GDM1 (cell line): ENCODE results near the gene RXRG.
"Not testable (repeated sequence)": the region's sequence is repeated elsewhere in the genome, so short reads cannot be mapped to it uniquely, and the experiment has no call there.

Experiments
- DNase-seq: peaks from one replicate; lab custom pipeline; 2025; lab: John Stamatoyannopoulos, UW

The RXRG gene

DNA sequence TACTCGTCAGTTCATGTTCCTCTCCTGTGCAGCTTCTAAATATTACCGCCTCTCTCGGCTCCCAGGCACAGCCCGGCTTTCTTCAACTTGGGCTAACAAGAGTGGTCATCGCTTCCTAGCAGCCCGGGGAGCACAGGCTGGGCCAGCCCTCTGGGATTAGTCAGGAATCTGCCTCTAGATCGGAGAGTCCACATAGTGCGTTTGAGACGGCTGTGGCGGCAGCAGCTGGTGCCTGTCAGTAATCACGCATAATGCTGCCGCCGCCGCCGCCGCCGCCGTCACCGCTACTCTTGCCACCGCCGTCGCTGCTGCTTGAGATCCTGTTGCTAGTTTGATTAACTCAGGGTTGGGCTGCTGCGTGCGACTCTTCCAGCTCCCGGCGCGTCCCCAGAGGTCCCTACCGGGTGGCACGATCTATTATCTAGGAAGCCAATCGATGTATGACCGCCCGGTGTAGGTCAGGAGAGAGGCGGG lies at the start of gene RXRG:
TSS of gene RXRG (minus strand) at position 230 of the 474 bp plus-strand sequence. CDS start 233 bp downstream, outside the sequence.
- no peak for DNase-seq

GRCh38 chr1:165492845-165493373 lies 48.0 kb upstream of the RXRG start:
- no peak for DNase-seq

GRCh38 chr1:165490175-165490574 lies 45.2 kb upstream of the RXRG start:
- no peak for DNase-seq

DNA sequence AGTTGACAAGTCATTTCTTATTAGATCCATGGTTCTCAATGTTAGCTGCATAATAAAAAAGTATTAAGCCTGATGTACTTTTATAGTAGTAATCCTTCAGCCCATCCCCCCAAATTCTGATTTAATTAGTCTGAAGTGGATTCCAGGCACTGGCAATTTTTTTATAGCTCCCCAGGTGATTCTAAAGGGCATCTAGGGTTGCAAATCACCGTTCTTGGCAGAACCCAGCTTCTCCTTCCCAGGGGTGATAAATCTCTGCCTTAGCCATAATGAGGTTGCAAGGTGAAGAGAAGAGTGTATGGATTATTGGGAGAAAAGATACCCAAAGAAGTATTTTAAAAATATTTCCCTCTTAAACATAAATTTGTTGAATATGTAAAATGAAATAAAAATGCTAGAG lies 43.0 kb upstream of the RXRG start:
- DNase-seq = no peak

DNA sequence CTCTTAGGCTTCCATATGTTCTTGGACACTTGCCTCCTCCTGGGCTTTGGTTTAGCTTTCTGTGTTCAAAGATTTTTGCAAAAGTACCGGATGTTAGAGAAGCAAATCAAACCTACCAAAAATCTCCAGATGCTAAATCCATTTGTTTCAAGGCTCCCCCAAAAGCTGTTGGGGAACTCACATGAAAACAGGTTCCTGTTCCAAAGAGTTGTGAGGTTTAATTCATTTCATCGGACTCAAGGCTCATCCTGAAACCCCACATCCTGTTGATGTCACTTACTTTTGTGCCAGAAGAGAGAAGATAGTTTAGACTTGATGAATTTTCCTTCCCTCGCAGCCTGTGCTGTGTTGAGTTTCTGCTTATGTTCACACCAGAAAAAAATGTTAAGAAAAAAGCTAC lies 41.7 kb upstream of the RXRG start:
- DNase-seq = no peak

DNA sequence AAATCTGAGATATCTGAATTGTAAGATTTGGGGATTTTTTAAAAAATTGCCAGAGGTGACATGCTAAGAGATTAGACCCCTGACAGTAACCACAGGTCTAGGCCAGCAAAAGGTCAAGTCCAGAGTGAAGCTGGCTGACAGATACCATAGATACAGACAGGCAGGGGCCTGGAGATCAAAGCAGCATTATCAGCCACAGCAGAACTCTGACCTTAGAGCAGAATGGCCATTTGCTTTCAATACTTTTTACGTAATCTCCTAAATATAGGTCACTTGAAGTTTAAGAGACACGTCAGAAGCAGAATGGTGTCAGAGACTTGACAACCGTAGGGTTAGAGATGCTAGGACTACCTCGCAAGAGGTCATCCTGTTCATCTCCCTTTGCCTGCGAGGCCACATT lies 40.8 kb upstream of the RXRG start:
- no peak for DNase-seq

GRCh38 chr1:165484532-165484931 lies 39.6 kb upstream of the RXRG start:
- DNase-seq = no peak

GRCh38 chr1:165483412-165483811 lies 38.5 kb upstream of the RXRG start:
- no peak for DNase-seq

- DNase-seq = no peak
Observed at GRCh38 chr1:165481820-165482532, 37.0 kb upstream of the RXRG start.

- no peak for DNase-seq
Observed at GRCh38 chr1:165476776-165477175, 31.9 kb upstream of the RXRG start.

GRCh38 chr1:165474196-165474595 lies 29.3 kb upstream of the RXRG start:
- DNase-seq = no peak

- DNase-seq = no peak
Observed at GRCh38 chr1:165473081-165473480, 28.2 kb upstream of the RXRG start.

DNA sequence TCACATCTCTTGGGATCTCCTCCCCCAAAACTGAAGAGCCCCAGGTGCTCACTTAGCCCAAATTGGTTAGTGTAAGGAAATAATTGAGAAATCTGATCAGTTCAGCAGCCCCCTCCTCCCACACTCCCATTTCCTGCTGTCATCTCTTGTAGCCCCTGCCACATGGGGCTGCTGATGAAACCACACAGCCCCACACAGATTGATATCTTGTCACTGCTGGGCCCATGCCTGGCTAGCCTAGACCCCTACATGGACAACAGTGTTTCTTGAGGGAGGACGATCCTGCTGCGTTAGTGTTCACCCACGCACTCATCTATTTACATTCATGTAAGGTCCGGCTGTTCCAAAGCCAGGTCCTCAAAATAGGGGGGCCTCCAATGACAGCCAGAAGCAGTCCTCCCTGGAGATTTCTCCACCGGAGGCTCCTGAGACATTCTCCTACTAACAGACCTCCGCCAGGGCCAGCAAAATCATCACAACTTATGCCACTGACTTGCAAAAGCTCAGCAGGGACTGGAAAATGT lies 23.9 kb upstream of the RXRG start:
- no peak for DNase-seq

DNA sequence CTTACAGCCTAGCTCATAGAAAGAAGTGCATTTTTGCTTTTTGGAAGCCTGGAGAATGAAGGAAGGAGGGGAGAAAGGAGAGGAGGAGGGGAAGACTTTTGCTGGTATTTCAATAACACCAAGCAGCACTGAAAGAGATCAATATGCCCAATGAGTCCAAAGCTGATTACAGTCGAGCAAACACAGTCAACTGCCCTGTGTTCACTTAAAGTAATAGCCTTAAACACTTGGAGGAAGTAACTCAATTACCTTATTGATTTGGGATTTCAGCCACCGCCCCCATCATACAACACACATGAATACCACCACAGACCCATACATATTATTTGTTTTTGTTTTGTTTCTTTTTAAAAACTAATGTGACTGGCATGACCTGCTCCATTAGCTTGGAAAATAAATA lies 23.3 kb upstream of the RXRG start:
- DNase-seq = no peak

DNA sequence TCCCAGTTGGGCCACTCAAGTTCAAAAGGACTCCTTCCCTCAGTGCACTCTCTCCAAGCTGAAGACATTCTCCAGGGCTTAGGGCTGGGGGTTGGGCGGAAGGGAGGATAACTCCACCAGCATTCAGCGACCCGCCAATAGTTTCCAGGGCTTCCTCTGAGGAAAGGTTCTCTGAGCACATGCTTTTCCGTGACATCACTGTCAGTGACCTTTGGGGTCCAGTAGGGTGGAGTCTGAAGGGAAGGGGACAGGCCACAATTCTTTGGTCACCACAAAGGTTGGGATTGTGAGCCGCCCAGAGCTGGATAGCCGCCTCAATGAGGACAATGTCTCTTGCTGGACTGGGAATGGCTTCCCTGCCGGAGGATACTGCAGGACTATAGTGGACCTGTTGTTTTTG lies 22.8 kb upstream of the RXRG start:
- no peak for DNase-seq

GRCh38 chr1:165463978-165464377 lies 19.1 kb upstream of the RXRG start:
- DNase-seq = no peak

DNA sequence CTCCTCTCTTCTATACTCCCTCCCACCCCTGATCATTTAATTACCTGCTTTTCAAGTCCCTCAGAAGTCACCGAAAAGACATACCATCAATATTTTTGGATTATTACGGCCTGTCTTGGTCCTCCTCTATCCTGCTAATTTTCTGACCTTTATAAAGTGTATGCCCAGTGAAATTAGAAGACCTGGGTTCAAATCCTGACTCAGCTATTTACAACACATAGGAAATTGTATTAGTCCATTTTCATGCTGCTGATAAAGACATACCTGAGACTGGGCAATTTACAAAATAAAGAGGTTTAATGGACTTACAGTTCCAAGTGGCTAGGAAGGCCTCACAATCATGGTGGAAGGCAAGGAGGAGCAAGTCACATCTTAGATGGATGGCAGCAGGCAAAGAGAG lies 14.8 kb upstream of the RXRG start:
- DNase-seq = not testable (repeated sequence)

GRCh38 chr1:165456861-165457260 lies 11.9 kb upstream of the RXRG start:
- no peak for DNase-seq

DNA sequence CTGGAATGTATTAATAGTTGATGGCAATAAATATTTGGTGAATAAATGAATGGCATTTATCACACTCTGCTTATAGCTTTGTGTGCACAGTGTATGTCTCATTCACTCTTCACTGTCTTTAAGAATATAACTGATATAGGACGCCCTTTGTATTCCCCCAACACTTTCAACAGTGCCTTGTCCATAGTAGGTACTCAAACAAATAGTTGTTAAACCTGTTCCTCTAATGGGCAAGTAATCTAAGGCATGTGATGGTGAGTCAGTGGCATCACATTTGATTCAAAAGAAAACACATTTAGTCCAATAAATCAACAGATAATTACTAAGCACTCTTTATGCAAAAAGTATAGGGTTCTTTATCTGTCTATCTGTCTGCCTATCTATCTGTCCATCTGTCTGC lies 11.2 kb upstream of the RXRG start:
- DNase-seq = no peak

DNA sequence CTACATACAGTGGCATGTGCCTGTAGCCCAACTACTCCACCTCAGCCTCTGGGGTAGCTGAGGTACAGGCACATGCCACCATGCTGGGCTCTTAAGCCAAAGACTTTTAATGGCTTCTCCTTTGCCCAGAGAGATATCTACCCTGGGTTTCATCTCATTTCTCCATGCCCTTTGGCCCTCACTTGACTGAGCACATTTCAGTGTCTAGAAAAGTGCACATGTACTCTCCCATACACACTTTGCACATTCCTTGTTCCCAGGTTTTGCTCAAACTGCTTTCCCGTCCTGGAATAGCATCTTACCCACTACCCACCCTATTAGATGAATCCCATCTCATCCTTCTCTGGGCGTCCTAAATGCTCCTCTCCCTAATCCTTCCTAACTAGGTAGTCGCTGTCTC lies 10.2 kb upstream of the RXRG start:
- DNase-seq = no peak

GRCh38 chr1:165454091-165454610 lies 9.2 kb upstream of the RXRG start:
- DNase-seq = no peak

DNA sequence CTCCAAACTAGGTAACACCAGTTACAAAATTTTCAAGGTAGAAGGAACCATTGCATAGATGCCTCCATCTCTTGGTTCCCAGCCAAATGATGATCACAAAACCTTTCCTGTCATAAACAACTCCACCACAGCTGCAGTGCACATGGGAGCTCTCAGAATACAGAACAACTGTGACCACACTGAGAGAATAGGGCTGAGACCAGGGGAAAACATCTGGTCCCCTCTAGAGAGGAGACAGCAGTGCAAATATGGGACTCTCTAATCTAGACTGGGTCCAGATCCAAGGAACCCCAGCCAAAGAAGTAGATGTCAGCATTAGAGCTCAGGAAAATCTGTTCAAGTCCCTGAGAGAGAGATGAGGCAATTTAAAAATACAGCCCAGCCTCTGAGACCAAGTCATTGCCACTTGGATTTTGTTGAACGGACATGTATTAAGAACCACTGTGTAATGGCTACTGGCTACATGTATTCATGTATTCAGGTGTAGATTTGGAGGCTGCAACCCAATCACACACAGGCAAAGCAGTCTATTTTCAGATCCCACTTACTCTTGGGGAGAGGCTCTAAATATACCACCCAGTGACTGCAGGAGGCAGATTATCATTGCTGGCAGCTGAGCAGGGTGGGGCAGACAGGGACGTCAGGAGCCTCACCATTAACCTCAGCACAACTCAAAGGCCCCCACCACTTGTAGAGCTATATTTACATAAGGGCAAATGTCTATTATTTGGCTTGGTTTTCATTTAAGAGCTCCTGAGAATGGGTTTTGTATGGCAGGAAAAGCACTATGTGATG lies 7.6 kb upstream of the RXRG start:
- no peak for DNase-seq

- no peak for DNase-seq
Observed at GRCh38 chr1:165451691-165452090, 6.8 kb upstream of the RXRG start.
